HG03159 (cell line): Measurements from ENCODE around the gene NSD2.

ENCODE experiments used
- ATAC-seq: cut with Tn5 transposase; IDR thresholded peaks from one replicate; pipeline ENCODE4 v1.9.1; 2021; ENCODE audit warnings: mild to moderate bottlenecking, moderate library complexity; ENCODE audit not compliant: unreplicated experiment

Gene NSD2

DNA sequence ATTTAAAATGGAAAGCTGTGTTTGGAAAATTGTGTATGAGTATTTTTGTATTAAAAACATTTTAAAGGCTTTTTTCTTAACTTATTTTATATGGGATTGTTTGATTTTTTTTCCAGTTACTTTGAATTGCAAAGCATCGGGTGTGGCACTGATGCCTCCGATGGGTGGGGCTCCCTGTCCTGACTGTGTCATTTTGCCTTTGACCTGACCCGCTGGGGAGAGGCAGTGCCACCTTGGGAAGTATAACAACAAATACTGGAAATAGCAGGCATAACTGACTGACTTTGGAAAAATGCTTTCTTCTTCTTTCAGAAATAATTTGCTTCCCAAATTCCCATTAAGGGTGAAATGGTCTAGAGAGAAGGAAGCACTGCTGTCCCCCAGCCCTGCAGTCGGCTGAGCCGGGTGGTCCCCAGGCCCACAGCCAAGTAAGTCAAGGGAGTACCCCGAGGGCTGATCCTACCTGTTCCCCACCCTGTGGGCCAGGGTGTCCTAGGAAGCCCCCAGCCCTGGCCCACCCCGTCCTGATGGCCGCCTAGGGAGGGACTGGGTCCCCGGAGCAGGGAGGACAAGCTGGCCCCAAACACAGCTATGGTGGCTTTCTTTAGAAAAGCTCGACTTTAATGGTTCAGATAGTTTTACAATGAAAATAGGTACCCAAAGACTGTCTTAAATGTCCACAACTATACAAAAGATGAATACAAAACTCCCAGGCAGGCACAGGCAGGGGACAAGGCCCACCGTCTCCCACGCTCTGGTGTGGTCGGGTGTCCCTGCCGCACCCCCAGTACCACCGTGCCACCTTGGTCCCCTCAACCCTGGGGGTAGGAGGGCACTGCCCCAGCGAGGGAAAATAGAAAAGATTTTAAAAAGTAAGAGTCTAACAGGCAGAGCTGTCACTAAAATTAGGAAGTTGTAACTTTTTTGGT, 111.2 kb downstream of the NSD2 start:
- no peak for ATAC-seq

DNA sequence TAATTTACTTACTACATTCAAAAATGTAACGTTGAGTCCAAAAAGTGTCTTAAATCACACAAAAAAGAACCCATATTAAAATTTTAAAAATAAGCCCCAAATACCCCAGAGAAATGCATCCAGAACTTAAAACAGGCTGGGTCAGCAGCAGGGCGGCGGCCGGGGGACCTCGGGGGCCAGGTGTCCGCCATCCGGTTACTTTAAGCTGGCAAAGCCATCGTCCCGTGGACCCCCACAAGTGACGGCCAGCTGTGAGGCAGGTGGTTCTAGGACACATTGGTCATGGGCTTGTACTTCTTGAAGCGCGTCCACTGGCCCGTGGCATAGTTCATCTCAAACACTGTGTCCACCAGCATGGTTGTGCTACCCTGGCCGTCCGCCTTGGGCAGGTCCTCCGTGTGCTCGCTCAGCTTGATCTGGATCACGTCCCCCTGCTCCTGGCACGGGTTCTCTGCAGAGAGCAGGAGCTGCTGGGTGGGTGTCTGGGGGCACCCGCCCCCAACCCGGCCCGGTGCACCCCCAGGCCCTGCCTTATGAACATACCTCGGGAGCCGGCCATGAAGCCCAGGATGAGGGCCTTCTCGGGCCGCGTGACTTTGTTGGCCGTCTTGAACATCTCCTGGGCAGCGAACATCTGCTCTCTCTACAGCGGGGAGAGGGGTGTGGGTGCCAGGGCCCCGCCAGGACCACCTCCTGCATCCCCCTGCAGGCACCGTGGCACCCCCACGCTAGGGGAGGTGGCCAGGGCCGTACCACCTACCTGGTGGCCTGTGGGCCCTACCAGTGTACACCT, 112.1 kb downstream of the NSD2 start:
- no peak for ATAC-seq

DNA sequence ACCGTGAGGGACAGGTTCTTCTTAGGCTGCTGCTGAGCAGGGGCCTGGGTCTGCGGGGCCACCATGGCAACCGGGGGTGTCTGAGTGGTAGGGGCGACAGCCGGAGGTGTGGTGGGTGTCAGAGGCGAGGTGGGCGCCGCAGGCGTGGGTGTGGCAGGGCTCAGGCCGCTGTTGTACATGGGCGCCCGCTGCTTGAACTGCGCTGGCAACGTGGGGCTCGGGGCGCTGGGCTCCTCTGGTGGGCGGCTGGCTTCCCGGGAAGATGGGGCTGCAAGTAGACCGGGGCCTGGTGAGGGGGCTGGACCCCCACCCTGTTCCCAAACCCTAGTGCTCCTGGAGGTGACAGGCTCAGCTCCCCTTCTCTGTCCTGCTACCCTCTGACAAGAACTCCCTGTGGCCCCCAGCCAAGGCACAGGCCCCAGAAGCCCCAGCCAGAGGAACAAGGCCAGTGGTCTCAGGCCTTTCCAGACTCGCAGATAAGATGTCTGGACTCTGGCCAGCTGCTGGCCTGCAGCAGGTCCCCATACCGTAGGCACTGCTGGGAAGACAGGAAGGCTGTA, 112.7 kb downstream of the NSD2 start:
- ATAC-seq = no peak

DNA sequence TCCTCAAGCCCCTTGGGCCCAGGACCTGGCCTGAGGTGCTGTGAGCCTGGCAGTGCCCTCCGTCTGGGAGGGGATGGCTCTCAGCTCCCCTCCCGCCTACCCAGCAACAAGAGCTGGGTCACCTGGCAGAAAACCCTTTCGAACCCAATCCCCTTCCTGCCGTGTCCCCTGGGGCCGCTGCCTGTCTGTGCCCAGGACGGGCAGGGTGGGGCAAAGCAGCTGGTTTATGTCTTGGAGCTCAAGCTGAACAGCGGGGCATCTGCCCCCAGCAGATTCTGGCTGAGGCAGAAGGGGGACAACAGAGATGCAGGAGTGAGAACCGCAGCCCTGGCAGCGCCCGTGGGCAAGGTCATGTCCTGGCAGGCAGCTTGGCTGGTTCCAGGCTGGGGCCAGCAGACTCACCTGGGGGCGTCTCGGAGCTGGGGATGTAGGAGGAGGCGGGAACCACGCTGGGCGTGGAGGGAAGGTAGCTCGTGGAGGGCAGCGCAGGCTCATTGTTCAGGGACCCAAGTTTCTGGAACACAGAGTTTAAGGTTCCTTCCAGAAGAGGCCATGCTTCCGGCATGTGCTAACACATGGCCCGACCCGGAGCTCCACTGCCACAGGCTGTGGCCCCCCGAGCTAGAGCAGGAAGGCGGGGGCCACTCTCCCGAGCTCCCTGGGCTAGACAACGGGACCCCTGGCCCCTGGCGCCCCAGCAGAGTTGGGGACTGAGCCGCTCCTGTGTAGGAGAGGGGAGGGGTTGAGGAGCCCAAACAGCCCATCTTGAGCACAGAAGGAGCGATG, 113.4 kb downstream of the NSD2 start:
- no peak for ATAC-seq

DNA sequence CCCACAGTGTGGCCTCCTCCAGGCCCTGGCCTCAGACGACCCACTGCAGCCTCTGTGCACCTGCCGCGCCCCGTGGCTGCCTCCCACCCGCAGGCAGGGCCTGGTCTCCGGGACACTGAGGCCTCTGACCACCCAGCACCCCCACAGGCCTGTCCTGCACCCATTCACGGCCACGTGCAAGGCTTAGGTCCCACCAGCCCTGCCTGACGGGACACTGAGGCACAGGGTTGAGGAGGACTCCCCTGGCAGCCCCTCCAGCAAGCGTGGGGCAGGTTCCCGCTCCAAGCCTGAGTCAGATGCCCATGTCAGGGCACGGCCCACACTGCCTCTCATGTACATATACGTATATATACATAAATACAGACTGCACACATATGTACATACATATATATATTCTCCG, 114.1 kb downstream of the NSD2 start:
- no peak for ATAC-seq

DNA sequence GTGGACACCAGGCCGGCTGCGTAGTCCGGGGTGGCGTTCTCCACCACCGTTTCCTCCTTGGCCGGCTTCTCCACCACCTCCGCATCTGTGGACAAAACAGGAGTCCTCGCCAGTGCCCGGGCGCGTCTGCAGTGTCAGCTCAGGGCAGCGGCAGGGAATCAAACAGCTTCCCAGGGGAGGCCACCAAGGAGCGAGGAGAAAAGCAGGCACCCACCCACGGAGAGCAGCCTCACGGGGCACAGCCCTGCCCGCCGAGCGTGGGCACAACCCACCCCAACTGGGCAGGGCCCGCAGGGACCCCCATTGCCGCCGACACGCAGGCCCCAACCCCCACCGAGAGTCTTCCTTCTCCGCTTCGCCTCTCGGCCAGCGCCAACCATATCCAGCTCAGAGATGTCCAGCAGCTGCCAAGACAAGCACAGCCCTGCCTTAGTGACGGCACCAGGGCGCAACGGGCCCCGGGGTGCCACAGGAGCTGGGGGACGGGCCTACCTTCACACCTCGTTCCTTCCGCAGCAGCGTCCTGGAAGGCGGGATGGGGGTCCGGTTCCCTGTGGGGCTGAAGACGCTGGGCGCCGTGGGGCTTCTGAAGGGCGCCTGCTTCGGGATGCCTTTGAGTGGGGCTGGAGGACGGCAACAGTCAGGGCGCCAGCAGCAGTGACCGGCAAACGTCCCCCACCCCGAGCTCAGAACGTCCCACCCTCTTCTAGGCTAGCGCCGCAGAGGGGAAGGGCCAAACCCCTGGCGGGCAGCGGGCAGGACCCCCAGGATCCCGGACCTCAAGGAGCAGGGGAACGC, 114.8 kb downstream of the NSD2 start:
- ATAC-seq = no peak

DNA sequence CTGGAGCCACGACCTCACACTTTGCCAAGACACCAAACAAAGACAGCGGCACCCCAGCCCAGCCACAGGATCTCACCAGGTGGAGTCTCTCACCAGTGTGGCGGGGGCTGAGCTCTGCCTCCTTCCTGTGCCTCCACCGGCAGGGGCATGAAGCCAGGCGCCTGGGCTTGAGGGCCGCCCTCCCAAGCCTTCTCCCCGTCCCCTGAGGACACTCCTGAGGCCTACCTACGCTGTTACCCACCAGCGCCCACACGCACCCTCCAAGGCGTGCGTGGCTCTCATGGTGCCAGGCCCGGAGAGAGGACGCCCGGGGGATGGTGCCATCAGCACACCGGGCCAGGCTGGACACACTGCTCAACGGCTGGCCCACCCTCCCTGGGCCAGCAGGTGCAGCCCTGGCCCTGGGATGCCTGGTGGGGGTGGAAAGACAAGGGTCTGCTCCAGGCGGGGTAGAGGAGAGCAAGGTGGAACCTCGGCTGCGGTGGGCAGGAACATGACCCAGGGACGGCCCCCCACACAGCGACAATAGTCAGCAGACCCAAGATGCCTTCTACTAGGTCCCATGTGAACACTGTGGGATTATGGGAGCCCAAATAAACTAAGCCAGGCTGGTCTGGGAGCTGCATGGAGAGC, 115.5 kb downstream of the NSD2 start:
- ATAC-seq = no peak

DNA sequence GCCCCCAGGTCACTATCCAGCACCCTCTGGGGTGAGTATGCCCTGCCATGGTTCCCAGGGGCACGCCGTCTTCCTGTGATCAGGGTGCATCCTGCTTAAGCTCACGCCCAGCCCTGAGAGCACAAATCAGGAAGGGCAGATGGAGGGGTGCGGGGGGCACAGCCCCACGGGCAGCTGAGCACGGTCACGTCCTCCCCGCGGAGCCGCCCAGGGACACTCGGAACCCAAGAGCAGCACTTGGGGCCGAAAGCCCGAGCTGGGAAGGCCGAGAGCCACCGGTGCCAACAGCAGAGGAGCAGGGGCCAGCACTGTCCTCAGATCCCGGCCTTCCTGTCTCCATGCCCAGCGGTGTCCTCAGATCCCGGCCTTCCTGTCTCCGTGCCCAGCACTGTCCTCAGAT, 116.1 kb downstream of the NSD2 start:
- no peak for ATAC-seq

DNA sequence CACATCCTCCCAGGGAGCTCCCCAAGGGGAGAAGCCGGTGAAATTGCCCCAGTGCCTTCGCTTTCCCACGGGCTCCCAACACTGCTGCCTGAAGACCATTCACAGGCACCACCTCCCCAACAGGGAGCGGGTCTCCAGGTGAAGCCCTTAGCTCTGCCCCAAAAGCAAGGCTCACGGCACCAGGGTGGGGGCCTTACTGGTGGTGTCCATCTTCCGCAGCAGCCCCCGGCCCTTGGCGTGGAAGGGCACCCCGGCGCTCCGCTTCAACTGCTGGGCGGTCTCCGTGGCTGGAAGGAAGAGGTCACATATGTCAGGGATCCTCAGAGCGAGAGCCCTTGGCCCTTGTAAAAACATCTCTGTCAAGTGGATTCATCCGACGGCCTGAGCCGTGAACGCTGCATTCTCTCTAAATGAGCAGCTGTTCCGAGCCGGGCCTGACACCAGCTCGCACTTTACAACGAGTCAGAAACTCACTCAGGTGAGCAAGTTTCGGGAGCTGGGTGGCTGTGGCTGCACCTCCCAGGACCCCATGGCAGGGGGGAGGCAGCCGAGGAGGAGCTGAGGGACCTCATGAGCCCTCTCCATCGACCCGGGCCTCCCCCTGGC, 116.6 kb downstream of the NSD2 start:
- no peak for ATAC-seq

DNA sequence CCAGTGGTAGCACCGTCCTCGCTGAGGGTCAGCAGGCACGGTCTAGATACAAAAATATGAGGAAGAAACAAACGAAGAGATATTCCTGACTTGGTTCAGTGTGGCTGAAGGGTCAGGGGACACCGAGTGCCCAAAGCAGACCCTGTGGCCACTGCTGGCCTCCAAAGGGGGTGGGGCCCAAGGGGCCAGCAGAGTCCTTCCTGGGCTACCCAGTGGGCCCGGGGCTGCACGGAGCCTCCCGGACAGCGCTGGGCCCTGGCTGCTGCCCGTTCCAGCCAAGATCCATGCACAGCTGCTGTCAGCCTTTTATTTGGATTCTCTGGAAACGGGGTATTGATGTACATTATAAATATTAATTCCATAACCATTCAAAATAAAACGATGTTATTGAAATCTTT, 117.1 kb downstream of the NSD2 start:
- no peak for ATAC-seq

DNA sequence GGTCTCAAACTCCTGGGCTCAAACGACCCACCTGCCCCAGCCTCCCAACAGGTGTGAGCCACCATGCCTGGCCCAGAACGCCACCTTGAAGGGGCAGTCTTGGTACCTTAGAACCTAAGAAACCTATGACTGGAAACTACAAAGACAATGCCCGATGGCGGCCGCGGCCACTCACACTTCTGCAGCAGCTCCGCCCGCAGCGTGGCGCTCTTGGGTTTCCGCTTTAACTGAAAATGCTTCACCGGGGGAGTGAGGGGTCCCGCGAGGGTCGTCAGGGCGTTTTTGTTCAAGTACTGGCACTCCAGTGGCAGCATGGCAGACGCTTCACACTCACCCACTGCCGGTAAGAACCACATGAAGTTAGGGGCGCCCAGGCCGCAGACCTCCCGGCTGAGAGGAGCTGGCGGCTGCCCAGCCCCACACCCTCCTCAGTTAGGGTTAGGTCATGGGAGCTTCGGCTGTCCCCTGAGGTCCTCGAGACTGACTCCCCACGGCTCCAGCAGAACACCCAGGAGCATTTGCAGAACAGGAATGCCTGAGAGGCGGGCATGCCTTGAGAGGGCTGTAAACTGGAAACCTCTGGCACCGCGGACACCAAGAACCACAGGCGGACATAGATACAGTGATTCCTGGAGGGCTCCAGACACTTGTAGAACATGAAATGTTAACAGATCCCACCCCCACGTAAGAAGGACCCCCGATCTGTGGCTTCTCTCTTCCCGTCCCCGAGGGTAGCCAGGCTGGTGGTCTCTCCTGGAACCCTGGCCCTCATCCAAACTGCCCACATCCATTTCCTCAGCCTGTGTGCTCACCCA, 118.5 kb downstream of the NSD2 start:
- no peak for ATAC-seq

DNA sequence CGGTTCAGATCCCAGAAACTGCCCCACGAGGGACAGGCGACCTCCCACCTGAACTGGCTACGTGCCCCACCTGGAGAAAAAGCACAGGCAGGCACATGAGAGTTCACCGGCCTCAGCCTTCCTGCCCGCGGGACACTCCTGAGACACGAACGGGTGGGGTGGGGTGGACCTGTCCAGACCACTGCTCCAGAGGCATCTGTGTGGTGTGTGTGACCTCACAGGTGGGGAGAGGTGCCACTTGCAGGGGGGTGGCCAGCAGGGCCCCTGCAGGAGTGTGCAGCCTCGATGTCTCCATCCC, 119.1 kb downstream of the NSD2 start:
- ATAC-seq = no peak

DNA sequence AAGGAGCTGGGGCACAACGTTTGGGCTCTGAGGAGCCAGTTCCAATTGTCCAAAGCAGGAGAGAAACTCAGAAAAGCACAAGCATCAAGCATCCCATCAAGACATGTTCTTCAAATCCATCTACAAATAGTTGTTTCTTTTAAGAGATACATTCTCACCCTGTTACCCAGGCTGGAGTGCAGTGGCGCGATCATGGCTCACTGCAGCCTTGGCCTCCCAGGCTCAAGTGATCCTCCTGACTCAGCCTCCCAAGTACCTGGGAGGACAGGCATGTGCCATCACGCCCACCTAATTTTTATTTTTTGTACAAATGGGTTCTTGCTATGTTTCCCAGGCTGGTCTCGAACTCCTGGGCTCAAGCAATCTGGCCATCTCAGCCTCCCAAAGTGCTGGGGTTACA, 119.5 kb downstream of the NSD2 start:
- ATAC-seq = no peak

DNA sequence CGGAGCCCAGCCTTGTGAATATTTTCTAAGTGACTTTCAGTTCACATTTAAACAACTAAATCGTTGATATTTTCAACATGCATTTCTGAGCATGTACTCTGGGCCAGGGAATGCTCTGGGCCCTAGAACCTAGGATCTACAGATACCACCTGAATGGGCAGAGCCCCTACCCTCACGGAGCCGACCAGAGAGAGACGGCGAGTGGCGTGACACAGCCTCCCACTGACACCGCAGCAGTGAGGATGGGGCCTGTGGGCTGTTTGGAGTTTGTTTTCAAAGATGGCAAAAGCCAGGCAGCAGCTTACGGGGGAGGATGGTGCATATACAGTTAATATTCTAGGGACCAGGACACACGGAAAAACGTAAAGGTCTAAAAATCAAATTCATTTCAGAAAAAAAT, 119.9 kb downstream of the NSD2 start:
- ATAC-seq = no peak

DNA sequence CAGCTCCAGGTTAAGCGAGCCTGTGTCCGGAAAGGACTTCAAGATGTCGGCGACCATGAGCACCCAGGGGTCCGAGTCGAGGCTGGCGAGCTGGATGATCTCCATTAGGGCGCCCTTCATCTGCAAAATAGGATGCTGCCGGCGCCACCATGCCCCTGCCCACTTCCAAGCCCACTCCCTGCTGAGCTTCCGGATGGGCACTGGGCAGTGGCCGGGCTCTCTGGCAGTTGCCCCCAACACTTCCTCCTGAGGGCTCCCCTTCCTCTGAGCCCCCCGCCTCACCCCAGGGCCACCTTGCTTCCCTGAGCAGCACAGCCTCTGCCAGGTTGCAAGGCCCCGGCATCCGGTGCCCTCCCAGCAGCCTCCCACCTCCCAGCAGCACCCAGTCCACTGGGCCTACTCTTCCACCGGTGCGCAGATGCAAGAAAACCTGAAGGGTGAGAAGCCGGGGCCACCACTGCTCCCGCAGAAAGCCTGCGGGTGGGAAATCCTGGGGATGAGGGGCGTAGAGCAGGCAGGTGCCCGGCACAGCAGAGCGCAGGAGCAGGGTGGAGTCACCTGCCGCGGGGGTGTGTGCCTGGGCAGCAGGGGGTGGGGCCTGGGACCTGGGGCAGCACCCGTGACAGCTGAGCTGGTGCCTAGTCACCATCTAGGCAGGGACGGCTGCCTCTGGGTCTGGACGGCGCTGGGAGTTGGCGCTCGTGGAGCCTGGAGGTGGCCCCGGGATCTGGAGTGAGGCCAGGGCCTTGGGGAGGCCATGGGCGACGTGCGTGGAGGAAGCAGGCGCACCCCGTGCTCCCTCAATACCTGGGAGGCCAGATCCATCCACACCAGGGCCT, 120.6 kb downstream of the NSD2 start:
- ATAC-seq = no peak

DNA sequence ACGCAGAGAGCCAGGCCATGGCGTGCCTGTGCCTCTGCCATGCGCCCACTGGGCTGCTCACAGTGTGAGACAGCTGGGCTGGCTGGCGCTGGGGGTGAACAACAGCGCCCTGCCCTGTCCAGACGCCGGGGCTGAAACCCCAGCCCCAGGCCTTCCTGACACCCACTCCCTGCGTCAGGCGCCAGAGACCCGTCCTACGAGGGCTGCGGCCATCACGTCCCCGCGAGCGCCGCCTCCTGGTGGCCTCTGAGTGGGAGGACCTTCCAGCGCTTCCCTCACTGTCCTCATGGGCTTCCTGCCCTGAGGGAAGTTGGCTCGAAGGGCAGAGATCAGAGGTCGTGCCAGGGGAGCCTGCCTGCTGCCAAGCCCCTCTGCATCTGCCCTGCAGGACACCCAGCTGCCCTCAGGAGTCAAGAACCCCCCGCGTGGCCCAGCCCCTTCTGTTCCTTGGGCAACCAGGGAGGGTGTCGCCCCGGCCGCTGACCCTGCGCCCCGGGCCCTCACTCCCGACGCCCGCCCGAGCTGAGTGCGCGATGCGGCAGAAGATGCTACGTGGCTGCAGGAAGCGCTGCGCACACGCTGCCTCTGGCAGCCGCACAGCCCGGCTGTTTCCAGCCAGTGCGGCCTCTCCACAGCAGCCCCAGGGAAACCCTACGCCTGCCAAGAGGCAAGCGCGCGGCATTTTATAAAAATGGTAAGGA, 121.4 kb downstream of the NSD2 start:
- ATAC-seq = no peak

DNA sequence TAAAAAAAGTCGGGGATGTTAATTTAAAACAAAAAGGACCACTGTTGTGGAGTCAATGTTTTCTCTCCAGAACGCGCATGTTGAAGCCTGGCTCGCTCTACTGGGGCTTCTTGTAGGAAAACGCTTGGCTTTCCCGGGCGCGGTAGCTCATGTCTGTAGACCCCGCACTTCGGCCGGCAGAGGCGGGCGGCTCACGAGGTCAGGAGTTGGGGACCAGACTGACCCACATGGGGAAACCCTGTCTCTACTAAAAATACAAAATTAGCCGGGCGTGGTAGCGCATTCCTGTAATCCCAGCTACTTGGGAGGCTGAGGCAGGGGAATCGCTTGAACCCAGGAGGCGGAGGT, 122.0 kb downstream of the NSD2 start:
- ATAC-seq = no peak
